GM21381 (cell line): ENCODE measurements around the gene VWA3A.
"Not testable (repeated sequence)": the region's sequence is repeated elsewhere in the genome, so short reads cannot be mapped to it uniquely, and the experiment has no call there.

Source experiments
- ATAC-seq: cut with Tn5 transposase; IDR thresholded peaks from one replicate; pipeline ENCODE4 v1.9.1; 2021; ENCODE audit warnings: mild to moderate bottlenecking, moderate library complexity; ENCODE audit not compliant: unreplicated experiment

The VWA3A gene, protein sequence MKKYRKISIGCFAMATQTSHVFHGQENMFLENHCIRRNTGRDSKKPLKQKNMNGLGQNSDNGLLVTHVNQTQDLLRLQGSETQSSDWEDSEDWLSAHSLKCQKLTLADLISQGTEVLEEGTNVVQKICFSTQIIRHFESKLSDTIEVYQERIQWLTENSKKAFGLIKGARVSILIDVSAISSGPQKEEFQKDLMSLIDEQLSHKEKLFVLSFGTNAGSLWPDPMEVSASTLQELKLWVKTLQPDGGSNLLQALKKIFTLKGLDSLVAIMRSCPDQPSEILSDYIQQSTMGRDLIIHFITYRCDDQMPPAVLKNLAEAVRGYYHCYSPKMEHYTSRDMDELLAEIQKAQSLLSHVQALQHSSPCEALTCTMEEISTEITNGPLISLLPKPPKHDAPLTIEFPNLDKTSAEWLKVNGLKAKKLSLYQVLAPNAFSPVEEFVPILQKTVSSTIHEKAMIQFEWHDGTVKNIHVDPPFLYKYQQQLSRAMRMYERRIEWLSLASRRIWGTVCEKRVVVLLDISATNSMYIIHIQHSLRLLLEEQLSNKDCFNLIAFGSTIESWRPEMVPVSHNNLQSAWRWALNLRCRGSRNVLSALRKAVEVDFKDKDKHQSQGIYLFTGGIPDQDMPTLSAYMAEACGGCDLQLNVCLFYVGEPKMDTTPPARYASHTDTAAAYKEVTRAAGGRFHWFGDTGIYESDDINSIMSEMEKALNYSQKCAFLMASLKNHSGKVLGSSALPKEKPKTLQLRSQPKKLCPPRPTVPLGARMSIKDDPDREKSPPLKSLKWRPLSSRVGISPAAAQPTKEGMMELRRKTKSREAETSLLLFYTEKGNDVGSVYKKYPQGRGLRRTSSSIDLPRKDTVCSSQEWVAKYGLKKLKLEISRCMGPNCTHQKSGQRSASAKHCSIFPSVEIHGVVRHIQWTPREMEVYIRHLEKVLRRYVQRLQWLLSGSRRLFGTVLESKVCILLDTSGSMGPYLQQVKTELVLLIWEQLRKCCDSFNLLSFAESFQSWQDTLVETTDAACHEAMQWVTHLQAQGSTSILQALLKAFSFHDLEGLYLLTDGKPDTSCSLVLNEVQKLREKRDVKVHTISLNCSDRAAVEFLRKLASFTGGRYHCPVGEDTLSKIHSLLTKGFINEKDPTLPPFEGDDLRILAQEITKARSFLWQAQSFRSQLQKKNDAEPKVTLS

DNA sequence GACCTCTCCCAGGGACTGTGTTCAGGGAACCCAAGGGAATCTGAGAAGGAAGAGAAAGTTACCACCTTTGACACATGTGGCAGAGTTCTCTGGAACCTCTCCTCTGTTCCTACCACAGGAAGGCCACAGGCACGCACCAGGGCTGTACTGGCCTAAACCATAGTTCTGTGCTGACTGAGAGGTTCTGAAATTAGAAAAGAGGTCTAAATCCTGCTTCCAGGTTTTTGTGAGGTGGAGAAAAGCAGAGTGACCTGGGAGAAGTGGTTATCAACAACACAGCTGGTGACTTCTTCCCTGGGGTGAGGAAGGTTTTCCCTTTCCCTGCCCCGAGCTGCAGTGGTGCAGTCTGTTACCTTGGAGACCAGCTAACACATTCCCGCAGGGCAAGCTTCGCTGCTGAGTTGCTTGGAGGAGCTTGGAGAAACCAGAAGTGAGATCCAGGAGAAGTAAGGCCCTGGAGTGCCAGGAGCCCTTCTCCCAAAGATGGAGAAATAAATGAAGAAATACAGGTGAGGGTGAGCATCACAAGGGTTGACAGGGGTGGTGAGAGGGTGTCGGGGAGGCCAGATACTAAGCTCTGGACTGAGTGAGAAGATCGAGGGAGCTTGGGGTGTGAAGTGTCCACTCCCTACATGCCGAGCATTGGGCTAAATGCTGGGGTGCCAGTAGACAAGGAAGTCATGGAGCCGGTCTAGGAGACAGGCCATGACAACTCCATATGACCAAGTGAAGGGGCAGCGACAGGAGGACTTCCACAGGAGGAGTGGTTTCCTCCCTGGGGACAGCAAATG is at the start of gene VWA3A:
Gene VWA3A (plus strand): TSS at position 399 of the 791 bp plus-strand sequence. CDS start 97 bp downstream, at position 496.
- ATAC-seq: no peak

DNA sequence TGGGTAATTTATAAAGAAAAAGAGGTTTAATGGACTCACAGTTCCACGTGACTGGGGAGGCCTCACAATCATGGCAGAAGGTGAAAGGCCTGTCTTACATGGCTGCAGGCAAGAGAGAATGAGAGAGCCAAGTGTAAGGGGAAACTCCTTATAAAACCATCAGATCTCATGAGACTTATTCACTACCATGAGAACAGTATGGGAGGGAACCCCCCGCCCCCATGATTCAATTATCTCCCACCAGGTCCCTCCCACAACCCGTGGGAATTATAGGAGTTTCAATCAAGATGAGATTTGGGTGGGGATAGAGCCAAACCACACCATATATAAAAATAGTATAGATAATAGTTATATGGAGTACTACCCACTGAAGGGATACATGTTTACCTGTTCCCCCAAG is 48.5 kb upstream of the VWA3A start:
- not testable (repeated sequence) for ATAC-seq

DNA sequence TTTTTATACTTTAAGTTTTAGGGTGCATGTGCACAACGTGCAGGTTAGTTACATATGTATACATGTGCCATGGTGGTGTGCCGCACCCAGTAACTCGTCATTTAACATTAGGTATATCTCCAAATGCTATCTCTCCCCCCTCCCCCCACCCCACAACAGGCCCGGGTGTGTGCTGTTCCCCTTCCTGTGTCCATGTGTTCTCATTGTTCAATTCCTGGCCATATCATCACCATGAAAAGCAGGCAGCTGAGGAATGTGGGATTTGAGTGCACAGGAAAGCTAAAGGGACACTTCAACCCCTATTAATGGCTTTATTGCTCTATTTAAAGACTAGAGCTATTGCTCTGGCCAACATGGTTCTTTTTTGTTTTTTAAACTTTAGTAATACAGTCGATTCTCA is 46.5 kb upstream of the VWA3A start:
- not testable (repeated sequence) for ATAC-seq

DNA sequence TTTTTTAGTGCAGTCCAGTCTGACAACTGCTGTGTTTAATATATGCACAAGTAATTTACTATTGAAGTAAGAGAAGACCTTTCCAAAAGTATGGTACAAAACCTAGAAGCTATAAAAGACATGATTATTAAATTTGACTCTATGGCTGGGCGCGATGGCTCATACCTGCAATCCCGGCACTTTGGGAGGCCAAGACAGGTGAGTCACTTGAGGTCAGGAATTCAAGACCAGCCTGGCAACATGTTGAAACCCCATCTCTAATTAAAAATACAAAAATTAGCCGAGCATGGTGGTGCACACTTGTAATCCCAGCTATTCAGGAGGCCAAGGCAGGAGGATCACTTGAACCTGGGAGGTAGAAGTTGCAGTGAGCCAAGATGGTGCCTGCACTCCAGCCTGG is 41.4 kb upstream of the VWA3A start:
- ATAC-seq: no peak

DNA sequence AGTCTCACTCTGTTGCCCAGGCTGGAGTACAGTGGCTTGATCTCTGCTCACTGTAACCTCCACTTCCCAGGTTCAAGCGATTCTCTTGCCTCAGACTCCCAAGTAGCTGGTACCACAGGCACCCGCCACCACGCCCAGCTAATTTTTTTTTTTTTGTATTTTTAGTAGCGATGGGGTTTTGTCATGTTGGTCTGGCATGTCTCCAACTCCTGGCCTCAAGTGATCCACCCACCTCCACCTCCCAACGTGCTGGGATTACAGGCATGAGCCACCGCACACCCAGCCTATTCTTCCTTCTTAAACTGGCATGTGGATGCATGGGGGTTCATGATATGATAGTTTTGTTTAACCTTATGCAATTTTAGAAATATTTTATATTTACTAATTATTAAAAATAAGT is 39.4 kb upstream of the VWA3A start:
- ATAC-seq: no peak

DNA sequence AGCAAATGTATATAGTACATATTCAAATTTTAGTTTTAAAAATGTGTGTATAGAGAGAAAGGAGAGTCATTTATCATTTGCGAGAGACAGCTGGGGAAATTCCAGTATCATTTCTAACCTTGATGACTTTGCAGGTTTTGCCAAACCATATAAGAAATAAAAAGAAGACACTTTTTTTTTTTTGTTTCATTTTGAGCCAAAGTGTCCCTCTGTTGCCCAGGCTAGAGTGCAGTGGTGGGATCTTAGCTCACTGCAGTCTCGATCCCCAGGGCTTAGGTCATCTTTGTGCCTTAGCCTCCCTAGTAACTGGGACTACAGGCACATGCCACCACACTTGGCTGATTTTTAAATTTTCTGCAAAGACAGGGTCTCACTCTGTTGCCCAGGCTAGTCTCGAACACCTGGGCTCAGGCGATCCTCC is 38.4 kb upstream of the VWA3A start:
- ATAC-seq: no peak

DNA sequence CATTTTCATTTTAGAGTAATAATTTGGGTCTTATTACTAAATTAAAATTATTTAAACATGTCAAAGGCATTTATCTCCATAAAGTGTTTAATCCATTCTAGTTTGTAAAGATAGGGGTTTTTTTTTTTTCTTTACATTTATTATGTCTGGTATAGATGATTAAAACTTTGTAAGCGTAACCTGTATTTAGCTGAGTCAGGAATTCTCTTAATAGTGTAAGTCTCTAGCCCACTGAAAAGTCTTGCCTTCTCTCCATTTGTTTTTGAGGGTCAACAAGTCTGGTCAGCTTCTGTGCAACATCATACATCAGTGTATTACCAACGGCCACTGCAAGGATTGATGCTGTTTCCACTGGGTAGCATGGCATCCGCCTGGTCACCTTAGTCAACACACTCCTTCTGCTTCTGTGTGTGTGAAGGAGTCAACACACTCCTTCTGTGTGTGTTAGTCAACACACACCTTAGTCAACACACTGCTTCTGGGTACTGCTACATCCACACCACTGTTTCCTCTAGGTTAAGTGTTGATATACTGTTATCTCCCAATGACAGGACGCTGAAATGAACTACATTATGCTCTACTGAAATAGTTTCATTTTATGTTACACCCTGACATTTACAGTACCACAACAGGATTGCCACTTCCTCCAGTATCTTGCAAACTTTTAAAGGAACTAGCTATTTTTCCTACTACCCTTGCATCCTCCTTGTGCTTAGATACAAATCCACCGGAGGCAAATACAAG is 37.3 kb upstream of the VWA3A start:
- no peak for ATAC-seq

DNA sequence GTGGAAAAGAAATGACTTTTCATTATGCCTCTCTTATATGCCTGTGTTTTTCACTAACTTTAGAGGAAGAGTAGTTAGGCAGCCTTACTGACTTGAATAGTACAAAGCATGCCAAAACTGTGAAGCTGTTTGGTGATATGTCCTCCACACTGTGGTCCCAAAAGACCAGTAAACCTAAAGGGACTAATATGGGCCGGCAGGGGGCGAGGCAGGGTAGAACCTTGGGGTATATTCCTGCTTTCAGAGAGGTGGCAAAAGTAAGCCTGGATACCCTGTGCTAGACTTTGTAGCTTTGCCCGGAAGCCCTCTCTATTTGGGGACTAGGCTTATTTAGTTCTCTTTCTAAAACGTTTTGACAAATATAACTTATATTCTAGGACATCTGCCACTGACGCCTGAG is 36.5 kb upstream of the VWA3A start:
- no peak for ATAC-seq

DNA sequence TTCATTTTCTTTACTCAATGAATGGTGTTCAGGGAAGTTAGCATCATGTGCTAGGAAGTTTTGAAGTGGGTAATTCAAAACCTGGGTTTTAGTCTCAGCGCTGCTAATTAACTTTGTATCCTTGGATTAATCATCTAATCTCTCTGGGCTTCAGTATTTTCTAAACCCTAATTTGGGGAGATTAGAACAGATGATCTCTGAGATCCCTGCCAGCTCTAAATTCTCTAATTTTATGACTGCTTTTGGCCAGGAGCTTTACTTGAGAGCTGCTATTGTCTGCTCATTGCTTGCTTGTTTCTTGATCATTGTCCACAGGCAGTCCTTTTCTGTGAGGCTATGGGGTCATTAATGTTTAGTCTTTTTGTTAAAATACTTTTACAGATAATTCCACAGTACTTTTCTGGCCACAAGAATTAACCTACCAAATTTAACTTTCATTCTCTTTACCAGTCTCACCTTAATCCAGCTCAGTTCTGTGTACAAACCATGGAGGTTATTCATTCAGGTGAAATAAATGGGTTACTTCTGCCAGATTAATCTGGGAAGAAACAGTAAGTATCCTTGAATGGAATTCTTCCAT is 28.4 kb upstream of the VWA3A start:
- ATAC-seq: no peak

DNA sequence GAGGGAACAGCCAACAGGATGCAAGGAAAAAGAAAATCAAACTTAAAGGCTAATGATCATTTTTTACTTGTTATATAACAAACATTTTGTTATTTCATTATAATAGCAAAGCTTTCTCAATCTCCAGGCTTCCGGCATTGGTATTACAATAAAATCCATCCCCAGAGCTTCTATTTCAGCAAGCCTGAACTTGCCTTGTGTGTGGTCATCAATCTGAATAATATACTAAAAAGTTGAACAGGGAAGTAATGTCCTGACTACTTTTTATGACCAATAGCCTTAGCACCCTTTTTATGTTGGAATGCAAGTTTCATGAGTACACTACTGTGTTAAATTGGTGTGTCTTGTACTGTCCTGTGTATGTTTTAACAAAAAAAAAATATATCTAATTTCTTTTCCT is 27.1 kb upstream of the VWA3A start:
- ATAC-seq: no peak

DNA sequence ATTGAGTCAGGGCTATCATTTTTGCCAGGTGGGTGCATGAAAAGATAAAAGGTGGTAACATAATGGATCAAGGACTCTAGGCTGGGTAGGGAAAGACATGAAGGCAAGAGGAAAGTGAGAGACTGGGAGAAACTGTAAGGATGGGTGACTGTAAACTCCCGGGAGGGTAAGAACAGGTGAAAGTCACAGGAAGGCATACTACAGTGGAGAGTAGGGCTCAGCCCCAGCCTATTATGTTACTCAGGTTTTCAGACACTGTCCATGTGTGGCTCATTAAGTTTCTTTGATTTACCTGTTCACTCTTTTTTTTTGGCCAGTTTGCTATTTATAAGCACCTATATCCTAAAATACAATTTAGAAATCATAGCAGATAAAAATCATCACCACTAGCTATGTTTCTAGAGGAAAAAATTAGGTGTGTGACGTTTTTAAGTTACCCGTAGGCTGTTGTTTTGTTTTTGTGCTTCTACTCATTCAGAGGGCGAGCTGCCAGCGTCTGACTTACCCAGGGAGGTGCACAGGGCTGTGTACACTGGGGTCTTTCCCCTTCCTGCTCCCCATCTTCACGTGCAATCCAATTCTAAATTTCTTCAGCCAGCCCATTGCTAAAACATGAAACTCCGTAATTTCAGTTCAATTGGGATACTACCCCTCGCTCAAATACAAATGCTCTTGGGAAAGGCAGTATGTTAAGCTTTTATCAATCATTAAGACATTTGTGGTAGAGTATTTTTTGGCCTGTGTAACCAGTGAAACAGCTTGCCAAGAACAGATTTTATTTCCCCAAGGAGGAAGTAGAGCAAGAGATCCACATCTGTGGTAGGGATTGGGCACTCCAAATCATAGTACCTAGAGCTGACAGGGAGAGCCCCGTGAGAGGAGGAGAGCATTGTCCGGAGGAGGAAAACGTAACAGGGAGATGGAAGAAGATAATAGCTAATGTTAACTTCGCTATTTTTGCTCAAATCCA is 21.7 kb upstream of the VWA3A start:
- no peak for ATAC-seq

DNA sequence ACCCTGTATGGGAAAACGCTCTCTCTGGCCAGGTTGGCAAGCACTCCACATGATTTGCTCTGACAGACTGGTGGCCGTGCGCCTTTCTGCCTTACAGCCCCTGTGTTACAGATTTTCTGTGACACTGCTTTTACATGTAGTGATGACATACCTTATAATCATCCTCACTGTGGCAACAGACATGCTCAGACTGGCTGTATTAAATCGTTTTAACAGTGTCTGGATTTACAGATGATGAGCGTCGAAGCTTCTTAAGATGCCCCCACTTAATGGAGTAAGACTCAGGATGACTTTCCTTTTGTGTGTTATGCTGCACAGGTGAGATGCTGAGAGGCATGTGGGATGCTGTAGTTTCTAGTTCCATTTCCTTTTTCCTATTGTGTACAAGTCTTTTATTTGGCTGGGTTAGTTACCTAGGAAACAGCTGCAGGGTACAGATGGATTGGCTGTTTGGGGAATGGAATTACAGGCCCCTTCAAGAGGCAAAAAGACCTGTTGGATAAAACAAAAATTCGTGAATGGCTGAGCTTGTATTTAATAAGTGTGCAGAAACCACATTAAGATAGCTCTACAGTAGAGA is 20.9 kb upstream of the VWA3A start:
- no peak for ATAC-seq

DNA sequence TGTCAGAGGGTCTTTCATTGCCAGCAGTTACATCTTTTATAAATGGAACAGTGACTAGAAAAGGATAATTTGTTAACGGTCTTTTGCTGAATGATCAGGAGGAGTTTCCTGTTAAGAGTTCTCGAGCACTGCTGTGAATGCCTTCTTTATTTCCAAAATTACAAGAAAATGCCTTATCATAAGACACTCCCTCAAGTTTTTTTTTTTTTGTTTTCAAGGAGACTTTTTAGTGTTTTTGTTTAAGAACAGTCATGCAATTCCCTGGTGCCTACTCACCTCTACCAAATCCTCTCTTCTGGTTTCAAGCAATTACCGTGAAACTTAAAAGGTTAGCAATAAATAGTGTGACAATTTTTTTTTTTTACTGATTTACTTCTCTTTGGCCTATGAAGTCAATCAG is 19.0 kb upstream of the VWA3A start:
- no peak for ATAC-seq

DNA sequence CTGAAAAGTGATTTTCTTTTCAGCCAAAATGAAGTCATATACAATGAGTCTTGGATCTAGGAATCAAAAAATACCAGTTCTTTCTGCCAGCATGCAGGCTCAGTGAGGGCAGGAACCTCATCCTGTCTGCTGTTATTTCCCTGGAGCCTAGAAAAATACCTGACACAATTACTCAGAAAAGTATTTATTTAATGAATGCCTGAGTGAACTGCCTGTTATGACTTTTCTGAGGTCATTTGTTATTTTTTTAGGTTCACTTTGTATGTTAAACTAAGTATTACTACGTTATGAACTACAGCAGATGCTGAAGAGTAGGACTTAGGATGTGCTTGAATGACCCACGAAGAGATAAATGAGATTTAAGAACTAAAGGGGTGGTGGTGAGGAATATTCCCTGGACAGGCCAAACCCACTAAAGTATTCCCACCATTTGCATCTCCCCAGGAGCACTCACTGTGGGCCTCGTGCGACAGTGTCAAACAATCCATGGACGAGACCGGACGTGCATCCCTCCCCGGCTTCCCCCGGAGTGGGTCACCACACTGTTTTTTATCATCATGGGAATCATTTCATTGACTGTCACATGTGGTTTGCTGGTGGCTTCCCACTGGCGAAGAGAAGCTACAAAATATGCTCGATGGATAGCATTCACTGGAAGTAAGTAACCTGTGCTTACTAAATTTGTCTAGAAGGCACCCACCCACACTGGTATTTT is 17.1 kb upstream of the VWA3A start:
- ATAC-seq: no peak

DNA sequence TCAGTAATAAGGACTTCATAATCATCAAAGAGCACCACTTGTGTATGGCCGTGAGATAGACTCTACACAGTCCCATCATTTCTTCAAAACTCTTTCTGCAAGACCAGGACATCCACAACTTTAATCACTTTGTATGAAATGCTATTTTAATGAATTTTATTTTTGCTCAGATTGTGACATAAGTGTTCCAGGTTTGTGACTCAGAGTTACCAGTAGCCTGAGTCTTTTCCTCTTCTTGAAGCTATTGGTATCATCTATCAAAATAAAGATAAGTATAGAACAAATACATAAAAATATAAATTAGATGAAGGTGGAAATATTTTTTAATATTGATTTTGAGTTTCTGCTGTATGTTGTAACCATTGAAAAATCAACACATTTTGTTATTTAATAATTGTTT is 16.6 kb upstream of the VWA3A start:
- no peak for ATAC-seq

DNA sequence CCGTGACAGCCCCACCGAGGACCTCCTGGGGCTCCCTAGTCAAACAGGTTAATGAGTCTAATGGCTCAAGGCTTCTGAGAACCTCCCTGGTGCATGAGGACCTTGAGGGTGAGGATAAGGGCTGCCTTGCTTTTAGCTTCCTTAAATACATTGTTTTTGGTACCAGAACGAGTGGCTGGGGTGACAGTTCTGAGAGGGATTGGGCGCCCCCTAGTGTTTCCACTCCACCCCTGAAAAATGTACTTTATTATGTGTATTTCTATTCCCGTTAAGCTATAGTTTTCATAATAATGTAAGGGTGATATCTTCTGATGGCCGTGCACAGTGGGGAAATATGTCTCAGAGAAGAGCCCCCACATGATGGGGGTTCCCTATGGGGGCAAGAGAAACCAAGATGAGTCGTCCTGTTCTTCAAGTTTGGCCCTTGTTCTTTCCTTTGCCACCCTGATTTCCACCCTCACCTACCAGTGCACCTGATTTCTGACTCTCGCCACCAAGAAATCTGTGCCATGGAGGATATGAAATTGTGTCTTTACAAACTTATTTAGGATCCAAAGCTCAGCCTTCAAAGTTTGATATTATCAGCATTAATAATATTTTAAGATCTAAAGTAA is 14.5 kb upstream of the VWA3A start:
- no peak for ATAC-seq

DNA sequence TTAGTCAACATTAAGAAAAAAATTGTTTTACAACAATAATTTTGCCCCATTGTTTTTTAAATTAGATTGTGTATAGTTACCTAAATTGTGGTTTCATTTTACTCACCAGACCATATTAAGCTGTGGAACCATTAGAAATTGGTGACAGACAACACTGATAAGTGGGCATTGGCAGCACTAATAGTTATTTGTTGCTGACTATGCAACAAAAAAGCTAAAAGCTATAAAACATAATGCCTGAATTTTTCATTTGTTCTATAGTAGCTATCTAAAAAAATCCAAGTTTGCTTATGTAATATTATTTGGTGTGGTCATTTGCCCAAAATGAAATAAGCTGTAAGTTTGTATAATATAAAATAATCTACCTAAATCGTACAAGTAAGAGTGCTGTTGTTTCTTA is 13.7 kb upstream of the VWA3A start:
- no peak for ATAC-seq
